ENCODE data around the gene ELL. TPM values are rescaled to one million over a fixed set of nuclear protein-coding genes. Genes with fewer than 3 reads are reported as not detected.

ELL gene
- total and polyA plus RNA-seq, 9 of the 15 experiments (the other 6 are each of a cell fraction or from before 2014, with no cell fraction given), result 0.24 to 22.5 (median 4.1) TPM

GRCh38 chr19:18433015-18433691 lies 88.7 kb downstream of the ELL start (continued):
- TF ChIP-seq ZBTB9 (CRISPR knock-in tag; IDR thresholded peaks at IDR 0.05), result peak; percentile 11; the same call in 1 of the 2 replicates
- TF ChIP-seq HLTF (IDR thresholded peaks at IDR 0.05), result no peak
- TF ChIP-seq ADNP (tag; IDR thresholded peaks at IDR 0.05), result no peak
- TF ChIP-seq MITF (IDR thresholded peaks at IDR 0.05), result peak; percentile 82
- TF ChIP-seq ETV1 (tag; conservative IDR thresholded peaks at IDR 0.05; ENCODE audit: low read depth), result peak; percentile 78
- TF ChIP-seq POLR2G (IDR thresholded peaks at IDR 0.05; ENCODE audit: low read depth, low read length), result peak; percentile 89
- TF ChIP-seq RNF2 (IDR thresholded peaks at IDR 0.05), result peak; percentile 81
- peak; percentile 59; the same call in 1 of the 2 replicates for TF ChIP-seq CBX1 (IDR thresholded peaks at IDR 0.05; ENCODE audit: low read depth)
- no peak for TF ChIP-seq HEY1 (CRISPR knock-in tag; IDR thresholded peaks at IDR 0.05; ENCODE audit: borderline replicate concordance)
- no peak for TF ChIP-seq OTX1 (CRISPR knock-in tag; IDR thresholded peaks at IDR 0.05)
- peak; percentile 63; the same call in 1 of the 2 replicates for TF ChIP-seq MTA3 (IDR thresholded peaks at IDR 0.05; ENCODE audit: borderline replicate concordance)
- no peak for TF ChIP-seq XRCC4 (IDR thresholded peaks at IDR 0.05; ENCODE audit: extremely low read depth, insufficient read depth, insufficient read length)
- no peak for TF ChIP-seq HINFP (tag; conservative IDR thresholded peaks at IDR 0.05; ENCODE audit: low read depth)
- no peak for TF ChIP-seq HMBOX1 (IDR thresholded peaks at IDR 0.05)
- no peak for TF ChIP-seq MCM3 (IDR thresholded peaks at IDR 0.05)
- TF ChIP-seq ZNF592 (IDR thresholded peaks at IDR 0.05), result peak; percentile 94
- no peak for TF ChIP-seq PTBP1 (IDR thresholded peaks at IDR 0.05; ENCODE audit: low read depth, low read length)
